Activated CD8-positive, alpha-beta memory T cell treated with anti-CD3 and anti-CD28 coated beads, Interleukin-2, amount 50 U/mL, for 1 hour (primary cell): Measurements from ENCODE around the gene PCSK4.
"Not testable (repeated sequence)": the region's sequence is repeated elsewhere in the genome, so short reads cannot be mapped to it uniquely, and the experiment has no call there.

Source experiments
- DNase-seq: peaks from one replicate; pipeline ENCODE4 v3.0.0-alpha.2; 2020; ENCODE audit errors: extremely low read depth

Gene PCSK4

GRCh38 chr19:1487576-1488281 lies 2.4 kb downstream of the PCSK4 start:
- DNase-seq = no peak

- no peak for DNase-seq
These were observed 3.2 kb downstream of the PCSK4 start for GRCh38 chr19:1486720-1487575.

GRCh38 chr19:1483979-1484428 lies 6.1 kb downstream of the PCSK4 start:
- DNase-seq = no peak

- no peak for DNase-seq
These were observed 6.8 kb downstream of the PCSK4 start for GRCh38 chr19:1483131-1483978.

- DNase-seq = no peak
These were observed 7.6 kb downstream of the PCSK4 start for GRCh38 chr19:1482361-1483130.

GRCh38 chr19:1481893-1482360 lies 8.2 kb downstream of the PCSK4 start:
- no peak for DNase-seq

GRCh38 chr19:1481224-1481892 lies 8.8 kb downstream of the PCSK4 start:
- no peak for DNase-seq

- DNase-seq = peak; percentile 60
These were observed 11.0 kb downstream of the PCSK4 start, which contains the start of gene C19orf25 for GRCh38 chr19:1478934-1479707. Gene C19orf25 (minus strand): TSS chr19:1479215. CDS start chr19:1478903, 312 bp downstream.

- not testable (repeated sequence) for DNase-seq
These were observed 13.1 kb downstream of the PCSK4 start for GRCh38 chr19:1477056-1477455.

- no peak for DNase-seq
These were observed 14.3 kb downstream of the PCSK4 start for GRCh38 chr19:1475751-1476437.

GRCh38 chr19:1474765-1475351 lies 15.3 kb downstream of the PCSK4 start:
- DNase-seq = no peak

- DNase-seq = no peak
These were observed 16.0 kb downstream of the PCSK4 start for GRCh38 chr19:1474011-1474764.

GRCh38 chr19:1473085-1473851 lies 16.9 kb downstream of the PCSK4 start:
- no peak for DNase-seq

- DNase-seq = no peak
These were observed 17.7 kb downstream of the PCSK4 start for GRCh38 chr19:1472231-1473084.

- no peak for DNase-seq
These were observed 18.5 kb downstream of the PCSK4 start for GRCh38 chr19:1471515-1472160.
